DOHH2 (cell line): Measurements from ENCODE around the gene STARD9.

Experiments used
- H3F3A ChIP-seq: fragments of 200-600 bp; sonication (generic), shearing (Covaris generic); 2 replicates; pipeline ENCODE4 v1.6.0; 2016; ENCODE audit warnings: antibody characterized with exemption, mild to moderate bottlenecking; ENCODE audit not compliant: control insufficient read depth, insufficient read depth
- H3K27ac ChIP-seq: fragments of 200-600 bp; sonication (generic); 2 replicates; pipeline ENCODE4 v1.5.1; 2014; ENCODE audit warnings: low read depth, mild to moderate bottlenecking, low read length, moderate library complexity
- H3K27me3 ChIP-seq: fragments of 200-600 bp; sonication (generic); 2 replicates; pipeline ENCODE4 v1.6.1; 2014; ENCODE audit warnings: mild to moderate bottlenecking, low read length, mixed read lengths; ENCODE audit not compliant: control insufficient read depth
- H3K36me3 ChIP-seq: fragments of 200-600 bp; sonication (generic); 2 replicates; pipeline ENCODE4 v1.6.1; 2014; ENCODE audit warnings: mild to moderate bottlenecking, low read length, moderate library complexity, mixed read lengths; ENCODE audit not compliant: control insufficient read depth
- H3K4me1 ChIP-seq: fragments of 200-600 bp; sonication (generic); 2 replicates; pipeline ENCODE4 v1.6.1; 2014; ENCODE audit warnings: mild to moderate bottlenecking, low read length, mixed read lengths; ENCODE audit not compliant: control insufficient read depth
- H3K4me2 ChIP-seq: fragments of 200-600 bp; sonication (generic); 2 replicates; pipeline ENCODE4 v1.6.0; 2014; ENCODE audit warnings: mild to moderate bottlenecking, low read length, moderate library complexity
- H3K4me3 ChIP-seq: fragments of 200-600 bp; sonication (generic); 2 replicates; pipeline ENCODE4 v1.5.1; 2014; ENCODE audit warnings: mild to moderate bottlenecking, low read length, mixed read lengths
- H3K79me2 ChIP-seq: fragments of 200-600 bp; sonication (generic); 2 replicates; pipeline ENCODE4 v1.6.1; 2014; ENCODE audit warnings: mild to moderate bottlenecking, low read length, mixed read lengths; ENCODE audit not compliant: control insufficient read depth
- H3K9me2 ChIP-seq: fragments of 200-600 bp; sonication (generic); replicated peaks from 2 replicates; pipeline ENCODE4 v1.6.1; 2014; ENCODE audit warnings: mild to moderate bottlenecking, low read length, mixed read lengths; ENCODE audit not compliant: control insufficient read depth
- H3K9me3 ChIP-seq: fragments of 200-600 bp; sonication (generic); 2 replicates; pipeline ENCODE4 v1.6.1; 2014; ENCODE audit warnings: antibody characterized with exemption, low read length, mixed read lengths; ENCODE audit not compliant: control insufficient read depth, insufficient read depth
- H4K20me1 ChIP-seq: fragments of 200-600 bp; sonication (generic); 2 replicates; pipeline ENCODE4 v1.6.0; 2014; ENCODE audit warnings: low read depth, mild to moderate bottlenecking, antibody characterized with exemption, low read length, moderate library complexity; ENCODE audit not compliant: control insufficient read depth, insufficient read depth
- EZH2phosphoT487 ChIP-seq: fragments of 200-600 bp; sonication (generic); IDR thresholded peaks from 2 replicates; pipeline ENCODE4 v1.6.1; 2017; ENCODE audit warnings: borderline replicate concordance, mild to moderate bottlenecking, antibody characterized with exemption, low read length, moderate library complexity, mixed read lengths
- TF ChIP-seq, protein P1 (sequence below): fragments of 200-600 bp; sonication (generic); IDR thresholded peaks from one replicate; pipeline ENCODE4 v1.5.1; 2014; ENCODE audit warnings: antibody characterized with exemption, mild to moderate bottlenecking, low read depth, low read length; ENCODE audit not compliant: poor library complexity, severe bottlenecking

The STARD9 gene

GRCh38 chr15:42692536-42692935 is 117.1 kb downstream of the STARD9 start:
- no peaks in the 10 kb centered on the region for H3K27me3 ChIP-seq
- no peak overlapping the region for H3K4me3 ChIP-seq
- no peaks in the 10 kb centered on the region for H3K79me2 ChIP-seq
- H3K9me3 ChIP-seq, result no peaks in the 10 kb centered on the region
- H3K4me1 ChIP-seq, result no peaks in the 10 kb centered on the region
- no peaks in the 10 kb centered on the region for H3K9me2 ChIP-seq
- no peak overlapping the region for H3K4me2 ChIP-seq
- H3K27ac ChIP-seq, result no peak overlapping the region
- H4K20me1 ChIP-seq, result no peaks in the 10 kb centered on the region
- no peaks in the 10 kb centered on the region for H3F3A ChIP-seq
- H3K36me3 ChIP-seq, result no peaks in the 10 kb centered on the region
- no peak for TF ChIP-seq EZH2phosphoT487

GRCh38 chr15:42692997-42693396 is 117.6 kb downstream of the STARD9 start:
- H3K36me3 ChIP-seq, result no peaks in the 10 kb centered on the region

GRCh38 chr15:42693496-42693895 is 118.1 kb downstream of the STARD9 start:
- H3K36me3 ChIP-seq, result no peaks in the 10 kb centered on the region
- no peaks in the 10 kb centered on the region for H3K4me1 ChIP-seq
- no peak overlapping the region for H3K4me2 ChIP-seq
- no peaks in the 10 kb centered on the region for H4K20me1 ChIP-seq
- TF ChIP-seq EZH2phosphoT487, result no peak
- TF ChIP-seq, protein P1, sequence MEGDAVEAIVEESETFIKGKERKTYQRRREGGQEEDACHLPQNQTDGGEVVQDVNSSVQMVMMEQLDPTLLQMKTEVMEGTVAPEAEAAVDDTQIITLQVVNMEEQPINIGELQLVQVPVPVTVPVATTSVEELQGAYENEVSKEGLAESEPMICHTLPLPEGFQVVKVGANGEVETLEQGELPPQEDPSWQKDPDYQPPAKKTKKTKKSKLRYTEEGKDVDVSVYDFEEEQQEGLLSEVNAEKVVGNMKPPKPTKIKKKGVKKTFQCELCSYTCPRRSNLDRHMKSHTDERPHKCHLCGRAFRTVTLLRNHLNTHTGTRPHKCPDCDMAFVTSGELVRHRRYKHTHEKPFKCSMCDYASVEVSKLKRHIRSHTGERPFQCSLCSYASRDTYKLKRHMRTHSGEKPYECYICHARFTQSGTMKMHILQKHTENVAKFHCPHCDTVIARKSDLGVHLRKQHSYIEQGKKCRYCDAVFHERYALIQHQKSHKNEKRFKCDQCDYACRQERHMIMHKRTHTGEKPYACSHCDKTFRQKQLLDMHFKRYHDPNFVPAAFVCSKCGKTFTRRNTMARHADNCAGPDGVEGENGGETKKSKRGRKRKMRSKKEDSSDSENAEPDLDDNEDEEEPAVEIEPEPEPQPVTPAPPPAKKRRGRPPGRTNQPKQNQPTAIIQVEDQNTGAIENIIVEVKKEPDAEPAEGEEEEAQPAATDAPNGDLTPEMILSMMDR, result no peak
- H3K79me2 ChIP-seq, result no peaks in the 10 kb centered on the region
- H3F3A ChIP-seq, result no peaks in the 10 kb centered on the region
- H3K27me3 ChIP-seq, result no peaks in the 10 kb centered on the region
- no peak overlapping the region for H3K27ac ChIP-seq
- H3K9me2 ChIP-seq, result no peaks in the 10 kb centered on the region
- H3K4me3 ChIP-seq, result no peak overlapping the region
- H3K9me3 ChIP-seq, result no peaks in the 10 kb centered on the region

More at GRCh38 chr15:42692997-42693396, 117.6 kb downstream of the STARD9 start:
- no peaks in the 10 kb centered on the region for H3K79me2 ChIP-seq
- TF ChIP-seq, protein P1, result no peak
- no peak for TF ChIP-seq EZH2phosphoT487
- no peaks in the 10 kb centered on the region for H3K27me3 ChIP-seq
- H3K4me2 ChIP-seq, result no peak overlapping the region
- no peak overlapping the region for H3K4me3 ChIP-seq
- H3K9me3 ChIP-seq, result no peaks in the 10 kb centered on the region
- H4K20me1 ChIP-seq, result no peaks in the 10 kb centered on the region
- H3K9me2 ChIP-seq, result no peaks in the 10 kb centered on the region
- H3K4me1 ChIP-seq, result no peaks in the 10 kb centered on the region
- H3K27ac ChIP-seq, result no peak overlapping the region
- no peaks in the 10 kb centered on the region for H3F3A ChIP-seq

- Histone ChIP-seq H3K4me1 (no peaks in the 10 kb centered on the region), H3K79me2 (no peaks in the 10 kb centered on the region), H3K27ac (no peak overlapping the region), H3K4me3 (no peak overlapping the region), H3K4me2 (no peak overlapping the region), H3K9me2 (no peaks in the 10 kb centered on the region), H3K27me3 (no peaks in the 10 kb centered on the region), H3F3A (no peaks in the 10 kb centered on the region), H3K36me3 (no peaks in the 10 kb centered on the region), H4K20me1 (no peaks in the 10 kb centered on the region), H3K9me3 (no peaks in the 10 kb centered on the region)
- TF ChIP-seq, protein P1, result no peak
- no peak for TF ChIP-seq EZH2phosphoT487
Measured at GRCh38 chr15:42693942-42694341, 118.5 kb downstream of the STARD9 start.
